GM18861 (cell line): ENCODE results near the gene HSPBP1.
A peak's percentile ranks its signal among the peaks of the same experiment; 100 is the strongest.

ENCODE experiments used
- ATAC-seq: cut with Tn5 transposase; IDR thresholded peaks from one replicate; pipeline ENCODE4 v1.9.1; 2021; ENCODE audit not compliant: unreplicated experiment

HSPBP1 gene

DNA sequence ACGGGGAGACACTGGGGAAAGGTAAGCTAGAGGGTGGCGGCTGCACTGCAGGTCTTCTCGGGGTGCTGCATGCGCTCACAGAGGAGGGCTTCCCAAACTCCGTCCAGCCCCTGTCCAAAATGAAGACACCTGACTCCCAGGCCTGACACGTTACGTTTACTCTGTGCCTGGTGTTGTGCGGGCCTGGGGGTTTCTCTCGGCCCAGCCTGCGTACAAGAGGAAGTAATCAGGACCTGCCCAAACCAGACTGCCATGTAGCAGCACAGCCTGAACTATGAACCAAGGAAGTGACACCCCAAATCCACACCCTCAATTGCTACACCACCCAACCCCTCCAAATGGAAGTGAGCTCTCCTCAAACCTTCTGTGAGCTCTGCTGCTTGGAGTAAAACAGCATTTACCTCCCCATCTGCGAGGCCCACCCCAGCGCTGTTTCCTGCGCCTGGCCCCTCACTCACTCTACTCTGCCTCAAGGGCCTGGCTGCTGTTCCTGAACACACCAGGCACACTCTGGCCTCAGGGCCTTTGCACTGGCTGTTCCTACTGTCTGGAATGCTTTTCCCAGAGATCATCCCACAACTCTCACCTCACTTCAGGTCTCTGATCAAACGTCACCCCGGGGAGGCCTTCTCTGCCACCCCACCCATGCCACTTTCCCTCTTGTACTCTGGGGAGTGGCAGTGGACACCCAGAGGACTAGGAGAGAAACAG, 3.0 kb downstream of the HSPBP1 start:
- peak; percentile 2 for ATAC-seq

DNA sequence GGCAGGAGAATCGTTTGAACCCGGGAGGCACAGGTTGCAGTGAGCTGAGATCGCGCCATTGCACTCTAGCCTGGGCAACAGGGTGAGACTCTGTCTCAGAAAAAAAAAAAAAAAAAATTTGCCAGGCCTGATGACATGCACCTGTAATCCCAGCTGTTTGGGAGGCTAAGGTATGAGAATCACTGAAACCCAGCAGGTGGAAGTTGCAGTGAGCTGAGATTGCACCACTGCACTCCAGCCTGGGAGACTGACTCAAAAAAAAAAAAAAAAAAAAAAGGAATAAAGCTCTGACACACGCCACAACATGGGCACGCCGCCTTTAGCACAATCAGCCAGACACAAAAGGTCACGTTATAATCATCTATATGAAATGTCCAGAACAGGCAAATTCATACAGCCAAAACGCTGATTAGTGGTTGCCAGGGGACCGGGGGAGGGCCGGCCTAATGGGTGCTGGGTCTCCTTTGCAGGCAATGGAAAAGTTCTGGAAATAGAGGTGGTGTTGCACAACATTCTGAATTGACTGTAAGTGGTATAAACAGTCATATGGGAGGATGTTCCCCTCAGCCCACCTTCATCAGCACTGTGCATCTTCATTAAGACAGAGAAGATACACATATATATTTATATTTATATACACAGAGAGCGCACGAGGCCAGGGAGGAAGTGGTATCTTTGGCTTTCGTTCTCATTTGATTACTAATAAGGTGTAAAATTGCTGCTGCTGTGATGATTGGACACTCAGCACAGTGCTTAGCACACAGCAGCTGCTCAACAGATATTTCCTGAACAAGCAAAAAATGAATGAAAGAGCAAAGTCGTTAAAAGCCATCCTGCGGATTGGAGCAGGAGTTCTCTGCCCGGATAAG, 3.8 kb downstream of the HSPBP1 start:
- ATAC-seq: peak; percentile 63

DNA sequence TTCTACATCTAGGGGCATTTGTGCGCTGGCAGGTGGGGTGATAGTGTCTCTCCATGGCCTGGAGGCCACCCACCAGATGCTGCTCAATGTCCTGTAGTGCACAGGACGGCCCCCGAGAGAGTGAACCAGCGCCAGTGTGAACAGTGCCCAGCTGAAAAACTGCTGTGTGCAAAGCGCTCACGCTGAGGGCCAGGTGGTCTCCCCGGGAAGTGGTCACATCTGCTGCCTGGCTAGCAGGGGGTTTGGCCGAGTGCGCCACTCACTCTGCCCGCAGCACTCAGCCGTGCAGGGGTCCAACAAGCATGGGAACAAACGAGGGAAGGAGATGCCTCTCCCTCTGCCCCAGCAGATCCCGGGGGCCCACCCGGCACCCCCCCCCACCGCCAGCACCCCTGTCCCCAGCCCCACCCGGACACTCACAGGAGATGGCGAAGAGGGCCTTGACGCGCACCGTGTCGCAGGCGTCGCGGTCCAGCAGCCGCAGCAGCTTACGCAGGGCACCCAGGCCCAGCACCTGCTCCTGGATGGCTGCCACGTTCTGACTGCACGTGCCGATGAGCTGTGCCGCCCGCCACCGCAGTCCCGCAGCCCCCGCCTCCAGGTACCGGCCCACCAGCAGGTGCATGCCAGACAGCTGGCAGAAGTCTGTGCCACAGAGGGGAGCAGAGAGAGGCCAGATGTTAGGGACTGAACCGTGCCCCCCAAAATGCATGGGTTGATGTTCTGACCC, 5.8 kb downstream of the HSPBP1 start:
- ATAC-seq: no peak

GRCh38 chr19:55272142-55272541, 7.8 kb downstream of the HSPBP1 start:
- no peak for ATAC-seq

DNA sequence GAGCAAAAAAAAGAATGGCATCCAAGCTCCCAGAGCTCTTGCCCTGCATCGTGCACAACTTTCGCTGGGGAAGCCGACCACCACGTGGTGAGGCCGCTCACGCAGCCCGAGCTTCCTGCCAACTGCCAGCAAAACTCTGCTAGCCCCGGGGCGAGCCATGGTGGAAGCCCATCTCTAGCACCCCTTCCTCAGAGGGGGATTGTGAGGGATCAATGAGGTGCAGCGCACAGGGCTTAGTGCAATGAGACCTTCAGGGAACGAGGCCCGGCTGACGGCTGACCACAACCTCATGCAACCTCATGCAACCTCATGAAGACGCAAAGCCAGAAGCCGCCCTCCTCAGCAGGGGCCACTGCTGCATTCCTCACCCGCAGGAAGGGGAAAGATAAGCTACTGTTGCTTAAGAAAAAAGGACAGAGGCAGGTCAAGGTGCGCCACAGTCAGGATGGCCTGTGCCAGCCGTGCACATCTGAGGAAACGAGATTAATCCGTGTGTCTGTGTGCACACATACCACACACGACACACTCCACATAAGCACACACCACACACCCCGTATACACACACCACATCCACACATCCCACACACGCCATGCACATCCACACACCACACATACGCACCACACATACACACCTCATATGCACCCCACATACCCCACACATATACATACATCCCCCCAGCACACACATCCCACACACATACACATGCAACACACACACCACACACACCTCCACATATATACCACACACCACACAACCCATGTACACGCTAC, 9.6 kb downstream of the HSPBP1 start:
- ATAC-seq: no peak

DNA sequence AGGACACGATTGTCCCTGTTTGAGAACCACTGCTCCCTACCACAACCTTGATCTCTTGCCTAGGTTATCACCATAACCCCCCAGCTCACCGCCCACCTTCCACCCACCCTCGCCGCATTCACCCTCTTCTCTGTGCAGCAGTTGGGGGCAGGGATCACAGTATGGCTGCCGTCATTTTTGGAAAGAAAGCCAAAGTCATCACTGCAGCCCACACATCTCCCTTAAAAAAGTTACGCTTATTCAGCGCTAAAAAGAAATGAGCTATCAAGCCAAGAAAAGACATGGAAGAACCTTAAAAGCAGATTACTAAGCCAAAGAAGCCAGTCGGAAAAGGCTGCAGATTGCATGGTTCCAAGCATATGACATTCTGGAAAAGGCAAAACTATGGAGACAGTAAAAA, 10.6 kb downstream of the HSPBP1 start:
- ATAC-seq: no peak

GRCh38 chr19:55266840-55267239, 13.1 kb downstream of the HSPBP1 start:
- ATAC-seq: no peak

DNA sequence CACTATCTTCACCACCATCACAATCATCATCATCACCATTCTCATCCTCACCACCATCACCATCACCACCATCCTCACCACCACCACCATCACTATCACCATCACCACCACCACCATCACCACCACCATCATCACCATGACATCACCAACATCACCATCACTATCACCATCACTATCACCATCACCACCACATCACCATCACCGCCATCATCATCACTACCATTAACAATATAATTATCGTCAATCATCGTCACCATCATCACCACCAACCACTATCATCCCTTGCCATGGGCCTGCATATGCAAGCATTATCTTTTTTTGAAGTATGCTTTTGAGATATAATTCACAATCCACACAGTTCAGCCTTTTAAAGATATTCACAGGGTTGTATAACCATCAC, 13.5 kb downstream of the HSPBP1 start:
- no peak for ATAC-seq

GRCh38 chr19:55265723-55266386, 14.1 kb downstream of the HSPBP1 start:
- no peak for ATAC-seq

GRCh38 chr19:55265173-55265572, 14.7 kb downstream of the HSPBP1 start:
- ATAC-seq: no peak

- ATAC-seq: no peak
Observed at GRCh38 chr19:55264531-55264930, 15.4 kb downstream of the HSPBP1 start.

DNA sequence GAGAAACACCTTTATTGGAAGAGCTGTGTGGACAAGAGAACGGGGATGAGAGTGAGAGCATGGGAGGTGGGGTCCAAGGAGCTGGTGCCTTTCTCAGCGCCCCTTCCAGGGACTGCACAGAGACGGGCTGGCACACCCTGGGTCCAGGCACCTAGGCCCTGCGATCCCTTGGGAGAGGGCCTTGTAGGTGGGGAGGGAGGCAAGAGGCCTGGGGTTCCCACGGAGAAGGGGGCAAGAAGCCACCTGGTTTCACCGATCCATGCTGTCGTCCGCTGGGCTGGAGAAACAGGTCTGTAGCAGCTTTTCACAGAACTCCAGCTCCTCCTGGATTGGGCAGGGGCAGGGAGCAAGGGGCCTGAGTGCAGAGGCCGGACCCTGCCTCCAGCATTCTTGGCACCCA, 17.6 kb downstream of the HSPBP1 start:
- ATAC-seq: no peak

GRCh38 chr19:55261671-55262126, 18.2 kb downstream of the HSPBP1 start:
- ATAC-seq: no peak

- no peak for ATAC-seq
Observed at GRCh38 chr19:55259540-55260210, 20.2 kb downstream of the HSPBP1 start.

- ATAC-seq: peak; percentile 55
Observed at GRCh38 chr19:55258828-55259539, 20.9 kb downstream of the HSPBP1 start, which contains the start of gene PPP6R1. PPP6R1 (minus strand) TSS chr19:55259017; CDS start chr19:55247103, 11,914 bp downstream.

- ATAC-seq: no peak
Observed at GRCh38 chr19:55258476-55258827, 21.5 kb downstream of the HSPBP1 start.

GRCh38 chr19:55257461-55258420, 22.2 kb downstream of the HSPBP1 start:
- ATAC-seq: no peak
